ENCODE results near the gene C17orf113.
A peak's percentile ranks its signal among the peaks of the same experiment; 100 is the strongest.
"Not testable (repeated sequence)": the region's sequence is repeated elsewhere in the genome, so short reads cannot be mapped to it uniquely, and the experiment has no call there.

C17orf113 gene

GRCh38 chr17:42018339-42018738, 32.1 kb downstream of the C17orf113 start:
- no peak for DNase-seq (ENCODE audit: low read depth)
- TF ChIP-seq CTCF (IDR thresholded peaks at IDR 0.05; ENCODE audit: low read depth, low read length, missing control alignments) = no peak
- H3K4me3 ChIP-seq (ENCODE audit: low read depth, low read length) = peak overlapping the region; percentile 86
- in situ Hi-C loops (cut with HindIII; ENCODE audit: low sequenced_read_pairs) = no loop called here

DNA sequence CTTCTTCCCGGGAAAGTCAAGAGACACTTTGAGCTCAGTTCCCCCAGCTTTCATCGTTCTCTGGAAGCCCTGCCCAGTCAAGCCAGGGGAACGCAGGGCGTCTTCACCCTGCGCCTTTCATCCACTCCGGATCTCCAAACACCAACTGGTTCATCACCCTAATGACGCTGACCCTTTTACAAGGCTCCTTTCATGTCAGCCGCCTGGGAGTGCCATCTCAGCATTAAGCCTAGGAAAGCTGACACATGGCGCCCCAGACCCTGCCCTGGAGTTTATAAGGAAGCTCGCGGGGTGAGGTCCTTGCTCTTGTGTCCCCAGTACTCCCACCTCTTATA, 32.6 kb downstream of the C17orf113 start:
- DNase-seq (ENCODE audit: low read depth) = no peak
- no peak for TF ChIP-seq CTCF (IDR thresholded peaks at IDR 0.05; ENCODE audit: low read depth, low read length, missing control alignments)
- peak overlapping the region; percentile 86 for H3K4me3 ChIP-seq (ENCODE audit: low read depth, low read length)
- in situ Hi-C loops (cut with HindIII; ENCODE audit: low sequenced_read_pairs) = no loop called here

DNA sequence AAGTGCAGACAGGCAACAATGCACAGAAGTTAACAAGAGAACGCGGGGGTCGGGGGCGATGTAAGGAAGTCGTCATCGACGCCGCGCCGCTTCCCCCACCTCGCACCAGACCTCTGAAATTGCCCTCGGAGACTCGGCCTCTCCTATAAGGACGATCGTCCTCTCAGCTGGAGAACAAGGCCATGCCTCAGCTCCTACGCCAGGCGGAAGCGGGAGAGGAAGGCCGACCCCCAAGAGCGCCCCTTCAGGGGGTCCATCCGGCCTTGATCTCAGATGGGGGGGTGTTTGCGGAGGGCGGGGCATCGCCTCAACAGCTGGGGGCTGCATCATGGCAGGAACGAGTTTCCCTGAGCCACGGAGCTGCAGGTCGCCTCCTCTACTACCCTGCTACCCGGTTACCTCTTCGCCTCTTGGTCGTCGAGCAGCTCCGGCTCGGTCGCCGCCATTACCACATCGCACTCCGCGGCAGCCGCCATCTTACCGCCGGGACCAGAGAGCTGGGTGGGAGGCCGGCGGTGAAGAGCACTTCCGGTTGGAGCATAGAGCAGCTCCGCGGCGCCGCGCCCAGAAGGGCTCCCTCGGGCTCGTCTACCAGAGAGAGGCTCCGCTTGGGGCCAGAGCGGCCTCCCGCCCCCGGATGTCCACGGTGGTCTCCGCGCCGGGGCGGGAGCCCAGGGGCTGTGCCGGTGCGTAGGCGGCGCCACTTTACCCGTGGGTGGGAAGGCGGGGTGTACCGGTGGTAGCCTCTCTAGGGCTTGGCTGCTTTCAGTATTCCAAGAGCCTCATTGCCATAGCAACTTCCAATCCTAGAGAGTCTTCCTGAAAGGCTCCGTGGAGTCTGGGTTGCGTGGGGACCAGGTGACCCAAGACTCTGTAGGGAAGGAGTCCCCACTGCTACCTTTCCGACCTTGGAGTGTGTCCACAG, 33.2 kb downstream of the C17orf113 start, which contains the start of gene DNAJC7:
Gene DNAJC7, minus strand, starts transcription at position 499 of the 925 bp plus-strand sequence. Its CDS starts 23 bp downstream, at position 476.
- in situ Hi-C loops (cut with HindIII; ENCODE audit: low sequenced_read_pairs) = no loop called here
- peak within 1 kb of the TSS; percentile 86 for H3K4me3 ChIP-seq (ENCODE audit: low read depth, low read length)
- peak; percentile 80 for DNase-seq (ENCODE audit: low read depth)
- no peak for TF ChIP-seq CTCF (IDR thresholded peaks at IDR 0.05; ENCODE audit: low read depth, low read length, missing control alignments)

- H3K4me3 ChIP-seq (ENCODE audit: low read depth, low read length) = peak overlapping the region; percentile 86
- in situ Hi-C loops (cut with HindIII; ENCODE audit: low sequenced_read_pairs) = no loop called here
- TF ChIP-seq CTCF (IDR thresholded peaks at IDR 0.05; ENCODE audit: low read depth, low read length, missing control alignments) = no peak
- DNase-seq (ENCODE audit: low read depth) = no peak
Observed at GRCh38 chr17:42016411-42016831, 34.0 kb downstream of the C17orf113 start.

GRCh38 chr17:42013740-42014139, 36.7 kb downstream of the C17orf113 start:
- in situ Hi-C loops (cut with HindIII; ENCODE audit: low sequenced_read_pairs); DNase-seq (ENCODE audit: low read depth); H3K4me3 ChIP-seq (ENCODE audit: low read depth, low read length): not testable (repeated sequence)

DNA sequence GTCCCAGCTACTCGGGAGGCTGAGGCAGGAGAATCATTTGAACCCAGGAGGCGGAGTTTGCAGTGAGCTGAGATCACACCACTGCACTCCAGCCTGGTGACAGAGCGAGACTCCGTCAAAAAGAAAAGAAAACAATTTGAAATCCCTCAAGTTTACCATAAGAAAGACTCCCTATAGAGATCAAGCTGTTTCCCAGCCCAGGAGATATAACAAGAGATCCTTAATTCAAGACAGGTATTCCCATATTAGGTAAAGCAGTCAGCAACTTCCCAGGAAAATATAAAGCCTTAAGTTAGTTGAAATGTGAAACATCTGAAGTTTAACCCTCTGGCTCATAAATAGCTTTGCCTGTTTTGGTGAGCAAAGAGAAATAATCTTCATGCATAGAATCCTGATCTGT, 38.0 kb downstream of the C17orf113 start:
- DNase-seq (ENCODE audit: low read depth); H3K4me3 ChIP-seq (ENCODE audit: low read depth, low read length); in situ Hi-C loops (cut with HindIII; ENCODE audit: low sequenced_read_pairs): not testable (repeated sequence)

DNA sequence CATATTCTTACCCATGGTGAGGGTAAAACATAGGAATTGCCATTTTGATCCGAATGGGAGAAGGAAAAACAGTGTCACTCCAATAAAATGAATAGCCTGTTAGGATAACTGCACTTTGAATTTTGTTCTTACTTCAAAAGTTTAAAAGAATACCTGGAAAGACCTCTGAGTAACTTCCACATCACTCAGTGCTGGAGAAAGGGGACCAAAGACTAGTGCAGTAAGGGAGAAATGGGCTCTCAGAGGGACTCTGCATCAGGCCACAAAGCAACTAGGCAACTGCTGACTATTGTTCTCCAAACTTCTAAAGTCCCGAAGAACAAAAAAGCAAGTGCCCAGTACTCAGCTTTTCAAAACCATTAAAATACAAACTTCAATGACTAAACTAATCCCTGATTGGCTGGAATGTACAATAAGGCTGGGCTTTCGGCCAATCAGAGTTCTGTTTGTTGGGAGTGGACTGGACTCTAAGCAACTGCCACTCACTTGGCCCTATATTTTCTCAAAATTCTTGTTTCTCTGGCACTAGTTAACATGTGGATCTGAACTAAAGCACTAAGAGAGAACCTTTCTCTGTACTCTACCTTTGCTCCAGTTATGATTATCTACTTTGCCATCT, 39.4 kb downstream of the C17orf113 start:
- DNase-seq (ENCODE audit: low read depth) = no peak
- no peak overlapping the region for H3K4me3 ChIP-seq (ENCODE audit: low read depth, low read length)
- no peak for TF ChIP-seq CTCF (IDR thresholded peaks at IDR 0.05; ENCODE audit: low read depth, low read length, missing control alignments)
- in situ Hi-C loops (cut with HindIII; ENCODE audit: low sequenced_read_pairs) = no loop called here

DNA sequence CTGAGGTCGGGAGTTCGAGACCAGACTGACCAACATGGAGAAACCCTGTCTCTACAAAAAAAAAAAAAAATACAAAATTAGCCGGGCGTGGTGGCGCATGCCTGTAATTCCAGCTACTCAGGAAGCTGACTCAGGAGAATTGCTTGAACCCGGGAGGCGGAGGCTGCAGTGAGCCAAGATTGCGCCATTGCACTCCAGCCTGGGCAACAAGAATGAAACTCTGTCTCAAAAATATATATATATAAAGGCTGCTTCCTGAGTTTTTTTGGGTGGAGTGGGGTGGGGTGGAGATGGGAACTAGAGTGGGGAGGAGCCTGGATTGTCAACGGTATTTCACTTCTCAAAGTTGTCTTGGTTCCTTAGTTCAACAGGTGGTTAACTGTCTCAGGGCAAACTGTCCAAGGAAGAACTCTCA, 40.1 kb downstream of the C17orf113 start:
- in situ Hi-C loops (cut with HindIII; ENCODE audit: low sequenced_read_pairs); H3K4me3 ChIP-seq (ENCODE audit: low read depth, low read length); DNase-seq (ENCODE audit: low read depth): not testable (repeated sequence)

All from astrocyte of the cerebellum (primary cell).